Left hindlimb (tissue), 1 donor: Measurements from ENCODE around the gene KPNA1.
"Not testable (repeated sequence)": the region's sequence is repeated elsewhere in the genome, so short reads cannot be mapped to it uniquely, and the experiment has no call there.

Experiments used
- DNase-seq: peaks from one replicate; pipeline ENCODE4 v3.0.0-alpha.2; 2018

Gene KPNA1

DNA sequence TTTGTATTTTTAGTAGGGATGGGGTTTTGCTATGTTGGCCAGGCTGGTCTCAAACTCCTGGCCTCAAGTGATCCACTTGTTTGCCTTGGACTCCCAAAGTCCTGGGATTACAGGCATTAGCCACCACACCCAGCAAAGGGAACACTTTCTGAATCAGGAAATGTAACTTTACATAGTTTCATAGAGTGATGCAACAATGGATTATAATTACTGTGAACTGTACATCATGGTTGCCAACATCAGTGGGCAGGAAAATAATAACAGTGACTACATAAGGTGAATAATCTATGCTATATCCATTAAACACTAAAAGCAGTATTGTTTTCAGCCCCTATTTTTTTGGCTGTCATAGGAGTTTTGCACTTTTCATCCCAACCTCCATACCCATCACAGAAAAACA, 5.0 kb upstream of the KPNA1 start:
- no peak for DNase-seq

DNA sequence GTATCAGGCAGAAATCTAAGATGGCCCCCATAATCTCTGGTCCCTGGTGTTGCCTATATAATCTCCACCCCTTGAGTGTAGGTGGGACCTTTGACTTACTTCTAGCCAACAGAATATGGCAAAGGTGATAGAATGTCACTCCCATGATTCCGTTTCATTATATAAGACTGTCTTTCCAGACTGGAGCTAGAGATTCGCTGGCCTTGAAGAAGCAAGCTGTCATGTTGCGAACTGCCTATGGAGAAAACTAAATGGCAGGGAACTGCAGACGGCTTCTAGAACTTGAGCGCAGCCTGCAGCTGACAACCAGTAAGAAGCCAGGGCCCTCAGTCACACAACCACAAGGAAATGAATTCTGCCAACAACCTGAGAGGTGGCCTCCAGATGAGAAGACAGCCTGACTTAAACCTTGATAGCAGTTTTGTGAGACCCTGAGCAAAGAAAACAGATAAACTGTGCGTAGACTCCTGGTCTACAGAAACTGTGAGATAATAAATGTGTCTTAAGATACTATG, 2.2 kb upstream of the KPNA1 start:
- no peak for DNase-seq

DNA sequence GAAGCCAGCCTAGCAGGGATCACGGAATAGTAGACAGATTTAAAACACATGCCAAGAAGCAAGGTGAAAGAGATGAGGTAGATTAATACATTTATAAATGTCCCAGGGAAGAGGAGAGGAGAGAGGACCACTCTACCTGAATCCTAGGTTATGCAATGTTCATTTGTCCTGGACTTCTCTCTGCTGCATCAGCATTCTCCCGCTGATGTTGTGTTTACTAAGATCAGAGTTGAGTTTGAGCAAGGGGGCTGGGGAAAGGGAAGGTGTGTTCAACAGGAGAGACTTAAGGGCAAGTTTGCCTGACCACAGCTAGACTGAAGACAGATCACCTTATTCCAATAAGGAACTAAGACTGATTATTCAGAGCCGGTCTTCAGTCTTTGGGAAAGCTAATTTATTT, 1.1 kb upstream of the KPNA1 start:
- no peak for DNase-seq

DNA sequence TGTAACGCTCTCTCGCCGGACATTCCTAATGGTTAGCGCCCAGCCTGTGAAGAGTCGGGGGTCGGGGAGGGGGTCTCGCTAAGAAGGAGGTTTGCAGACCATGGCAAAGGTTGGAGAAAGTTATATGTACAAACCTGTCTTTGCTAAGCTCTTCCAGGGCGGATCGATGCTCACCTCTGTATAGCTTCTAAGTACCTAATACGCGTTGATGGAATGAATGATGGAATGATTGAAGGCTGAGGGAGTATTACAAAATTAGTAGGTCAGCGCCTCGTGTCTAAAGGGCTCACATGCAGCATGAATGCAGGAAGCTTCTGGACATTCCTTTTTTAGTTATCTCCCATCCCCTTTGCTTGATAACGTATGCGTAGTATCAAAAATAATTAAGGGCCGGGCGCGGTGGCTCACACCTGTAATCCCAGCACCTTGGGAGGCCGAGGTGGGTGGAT, 305 bp upstream of the KPNA1 start:
- no peak for DNase-seq

DNA sequence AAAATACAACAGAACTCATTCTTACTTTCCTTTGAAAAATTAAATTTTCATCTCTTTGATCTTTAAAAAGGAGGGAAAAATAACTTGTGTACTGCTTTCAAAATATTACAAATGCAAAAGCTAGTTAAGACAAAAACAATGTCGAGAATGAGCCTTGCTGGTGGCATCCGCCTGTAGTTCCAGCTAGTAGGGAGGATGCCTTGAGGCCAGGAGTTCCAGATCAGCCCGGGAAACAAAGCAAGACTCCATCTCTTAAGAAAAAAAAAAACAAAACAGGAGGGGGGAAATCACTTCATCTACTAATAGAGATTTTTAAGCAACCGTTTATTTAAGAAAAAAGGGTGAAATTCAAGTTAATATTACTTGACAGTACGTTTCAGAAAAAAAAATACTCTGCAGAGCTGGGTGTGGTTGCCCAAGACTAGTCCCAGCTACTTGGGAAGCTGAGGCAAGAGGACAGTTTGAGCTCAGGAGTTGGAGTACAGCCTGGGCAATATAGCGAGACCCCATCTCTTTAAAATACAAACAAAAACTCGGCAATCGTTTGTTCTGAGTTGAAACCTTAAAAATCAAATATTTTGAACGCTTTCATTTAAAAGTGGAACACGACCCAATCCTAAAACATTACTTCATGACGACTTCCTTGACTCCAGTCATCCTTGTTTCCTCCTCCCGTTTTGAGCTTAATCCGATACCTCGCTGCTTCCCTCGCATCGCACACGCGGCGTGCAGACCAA, 1.2 kb downstream of the KPNA1 start:
- DNase-seq: no peak

DNA sequence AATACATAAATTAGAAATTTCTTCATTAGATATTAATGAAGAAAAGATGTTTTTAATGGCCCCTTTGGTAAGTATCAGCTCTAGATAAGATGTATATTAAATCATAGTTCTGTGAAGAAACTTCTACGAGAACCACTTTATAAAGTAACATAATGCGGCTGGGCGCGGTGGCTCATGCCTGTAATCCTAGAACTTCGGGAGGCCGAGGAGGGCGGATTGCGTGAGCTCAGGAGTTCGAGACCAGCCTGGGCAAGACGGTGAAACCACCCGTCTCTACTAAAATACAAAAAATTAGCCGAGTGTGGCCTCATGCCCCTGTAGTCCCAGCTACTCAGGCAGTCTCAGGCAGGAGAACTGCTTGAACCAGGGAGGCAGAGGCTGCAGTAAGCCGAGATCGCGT, 2.5 kb downstream of the KPNA1 start:
- DNase-seq: no peak

DNA sequence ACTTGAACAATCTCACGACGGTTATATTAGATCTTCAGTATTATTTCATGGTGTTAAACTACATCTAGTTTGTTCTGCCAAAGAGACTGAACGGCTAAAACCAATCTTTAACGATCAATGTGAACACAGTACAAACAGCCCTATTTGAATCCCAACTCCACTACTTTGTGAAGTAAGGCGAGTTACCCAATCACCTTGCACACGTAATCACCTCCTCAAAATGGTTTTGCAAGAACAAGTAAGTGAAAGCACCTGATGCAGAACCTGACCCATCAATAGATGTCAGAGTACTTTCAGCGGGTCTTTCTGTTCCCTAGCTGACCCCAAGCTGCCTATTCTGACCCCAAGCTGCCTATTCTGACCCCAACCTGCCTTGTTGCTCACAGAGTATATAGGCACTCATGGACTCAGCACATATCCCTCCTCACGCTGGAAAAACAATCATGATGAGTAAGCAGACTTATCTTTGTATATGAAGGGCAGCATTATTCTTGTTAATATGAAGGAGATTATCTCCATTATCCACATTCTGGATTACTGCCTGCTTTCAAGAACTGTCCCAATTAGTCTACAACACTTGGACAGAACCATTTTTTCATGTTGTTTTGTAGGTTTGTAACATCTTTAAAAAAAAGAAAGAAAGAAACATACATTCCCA, 3.7 kb downstream of the KPNA1 start:
- no peak for DNase-seq

DNA sequence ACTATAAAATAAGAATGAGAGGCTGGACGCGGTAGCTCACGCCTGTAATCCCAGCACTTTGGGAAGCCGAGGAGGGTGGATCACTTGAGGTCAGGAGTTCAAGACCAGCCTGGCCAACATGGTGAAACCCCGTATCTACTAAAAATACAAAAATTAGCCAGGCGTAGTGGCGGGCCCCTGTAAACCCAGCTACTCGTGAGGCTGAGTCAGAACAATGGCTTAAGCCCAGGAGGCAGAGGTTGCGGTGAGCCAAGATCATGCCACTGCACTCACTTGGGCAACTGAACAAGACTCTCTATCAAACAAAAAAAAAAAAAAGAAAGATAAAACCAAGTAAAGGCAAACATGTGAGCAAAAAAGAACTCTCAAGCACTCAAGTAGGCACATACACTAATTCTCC, 5.8 kb downstream of the KPNA1 start:
- not testable (repeated sequence) for DNase-seq

DNA sequence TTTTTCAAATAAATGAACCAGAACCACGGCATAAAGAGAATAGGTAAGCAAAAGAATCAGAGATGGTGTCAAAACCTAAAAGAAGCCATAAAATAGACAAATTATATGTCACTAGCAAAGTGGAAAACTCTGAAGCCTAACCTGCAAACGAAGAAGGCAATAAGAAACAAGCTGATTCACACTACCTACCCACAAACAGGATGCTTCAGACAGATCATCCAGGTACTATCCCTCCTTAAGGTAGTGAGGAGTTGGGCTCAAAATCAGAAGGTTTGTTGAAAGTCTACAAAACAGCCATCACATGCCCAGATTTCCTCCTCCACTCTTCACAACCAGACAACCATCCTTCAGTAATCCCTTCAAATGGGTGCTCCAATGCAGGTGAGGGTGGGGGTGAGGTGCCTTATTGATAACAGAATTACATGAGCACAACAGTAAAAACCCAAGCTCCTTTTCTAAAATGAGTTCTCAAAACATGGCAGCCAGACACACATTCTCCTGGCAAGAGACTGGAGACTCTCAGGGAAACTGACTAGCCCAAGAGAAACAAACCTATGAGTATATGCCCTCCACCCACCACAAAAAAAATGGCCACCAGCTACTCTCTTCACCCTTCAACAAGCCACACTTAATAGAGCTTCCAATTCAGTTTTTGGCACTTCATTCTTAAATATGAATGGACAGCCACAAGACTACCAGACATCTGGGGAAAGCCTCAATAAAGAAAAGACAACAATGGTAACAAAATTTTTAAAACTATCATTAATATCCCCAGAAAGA, 6.4 kb downstream of the KPNA1 start:
- DNase-seq: no peak

DNA sequence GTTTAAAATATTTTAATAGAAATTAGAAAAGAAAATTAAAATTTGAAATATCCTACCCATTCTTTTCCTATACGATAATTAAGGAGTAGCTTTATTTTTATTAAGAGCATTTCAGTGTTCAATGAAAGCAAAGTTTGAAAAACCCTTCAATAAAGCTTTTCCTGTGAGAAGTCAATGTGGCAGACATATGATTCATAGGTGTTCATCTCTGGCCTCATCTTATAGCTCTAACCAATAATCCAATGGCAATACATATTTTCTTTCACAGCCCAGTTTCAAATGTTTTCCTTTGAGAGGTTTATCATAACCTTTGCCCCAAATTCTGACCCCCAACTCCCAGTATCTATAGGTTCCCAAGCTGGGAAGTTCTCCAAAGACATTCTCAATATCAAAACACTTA, 8.3 kb downstream of the KPNA1 start:
- DNase-seq: no peak

DNA sequence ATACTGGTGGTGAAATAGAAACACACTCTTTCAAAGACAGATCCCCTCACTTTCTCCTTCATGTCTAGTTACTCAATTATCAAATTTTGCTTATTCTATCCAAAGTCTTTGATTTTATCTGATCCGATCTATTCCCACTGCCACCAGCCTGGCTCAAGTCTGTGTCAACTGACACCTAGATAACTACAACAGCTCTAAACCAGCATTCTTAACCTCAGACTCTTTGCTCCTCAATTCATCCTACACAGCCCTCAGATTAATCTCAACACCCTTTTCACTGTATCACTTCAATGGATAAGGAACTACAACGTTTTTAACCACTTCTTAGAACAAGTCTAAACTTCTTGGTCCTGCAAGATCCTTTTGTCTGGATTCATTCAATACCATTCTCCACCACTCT, 9.1 kb downstream of the KPNA1 start:
- no peak for DNase-seq

DNA sequence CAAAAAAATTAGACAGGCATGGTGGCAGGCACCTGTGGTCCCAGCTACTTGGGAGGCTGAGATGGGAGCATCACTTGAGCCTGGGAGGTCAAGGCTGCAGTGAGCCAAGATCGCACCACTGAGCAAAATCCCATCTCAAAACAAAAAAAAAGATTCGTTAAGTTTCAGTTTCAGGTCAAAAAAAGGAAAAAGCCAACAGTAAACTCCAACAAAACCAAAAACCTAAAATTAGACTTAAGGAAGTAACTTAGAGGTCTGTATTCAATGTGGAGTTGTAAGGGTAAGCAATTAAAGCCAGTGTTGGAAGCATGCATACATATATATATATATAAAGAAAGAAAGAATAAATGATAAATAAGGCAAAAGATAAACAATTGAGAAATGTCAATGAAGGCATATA, 11.8 kb downstream of the KPNA1 start:
- no peak for DNase-seq

DNA sequence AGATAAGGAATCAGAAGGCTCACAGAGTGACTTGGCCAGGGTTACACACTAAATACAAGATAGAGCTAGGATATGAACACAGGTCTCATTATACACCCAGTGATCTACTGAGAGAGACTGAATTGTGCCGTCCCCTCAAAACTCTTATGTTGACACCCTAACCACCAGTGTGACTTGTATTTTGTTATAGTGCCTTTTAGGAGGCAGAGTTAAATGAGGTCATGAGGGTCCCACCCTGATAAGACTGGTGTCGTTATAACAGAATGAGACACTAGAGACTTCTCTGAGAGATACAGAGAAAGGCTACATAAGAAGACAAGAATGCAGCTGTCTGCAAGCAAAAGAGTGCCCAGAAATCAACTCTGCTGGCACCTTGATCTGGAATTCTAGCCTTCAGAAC, 12.6 kb downstream of the KPNA1 start:
- DNase-seq: no peak

DNA sequence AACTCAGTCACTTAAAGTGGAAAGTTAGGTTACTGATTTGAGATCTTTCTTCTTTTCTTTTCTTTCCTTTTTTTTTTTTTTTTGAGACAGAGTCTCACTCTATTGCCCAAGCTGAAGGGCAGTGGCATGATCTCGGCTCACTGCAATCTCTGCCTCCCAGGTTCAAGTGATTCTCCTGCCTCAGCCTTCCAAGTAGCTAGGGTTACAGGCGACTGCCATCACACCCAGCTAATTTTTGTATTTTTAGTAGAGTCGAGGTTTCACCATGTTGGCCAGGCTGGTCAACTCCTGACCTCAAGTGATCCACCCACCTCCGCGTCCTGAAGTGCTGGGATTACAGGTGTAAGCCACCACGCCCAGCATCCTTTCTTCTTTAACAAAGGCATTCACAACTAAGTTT, 13.8 kb downstream of the KPNA1 start:
- not testable (repeated sequence) for DNase-seq

DNA sequence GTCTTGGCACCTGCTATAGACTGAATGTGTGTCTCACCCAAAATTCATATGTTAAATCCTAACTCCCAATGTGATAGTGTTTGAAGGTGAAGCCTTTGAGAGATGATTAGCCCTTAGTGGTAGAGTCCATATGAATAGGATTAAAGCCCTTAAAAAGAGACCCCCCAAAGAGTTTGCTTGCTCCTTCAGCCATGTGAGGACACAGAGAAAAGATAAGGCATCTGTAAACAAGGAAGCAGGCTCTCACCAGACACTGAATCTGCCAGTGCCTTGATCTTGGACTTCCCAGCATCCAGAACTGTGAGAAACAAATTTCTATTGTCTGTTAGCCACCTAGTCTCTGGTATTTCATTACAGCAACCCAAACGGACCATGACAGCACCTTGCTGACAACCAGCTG, 16.6 kb downstream of the KPNA1 start:
- no peak for DNase-seq

DNA sequence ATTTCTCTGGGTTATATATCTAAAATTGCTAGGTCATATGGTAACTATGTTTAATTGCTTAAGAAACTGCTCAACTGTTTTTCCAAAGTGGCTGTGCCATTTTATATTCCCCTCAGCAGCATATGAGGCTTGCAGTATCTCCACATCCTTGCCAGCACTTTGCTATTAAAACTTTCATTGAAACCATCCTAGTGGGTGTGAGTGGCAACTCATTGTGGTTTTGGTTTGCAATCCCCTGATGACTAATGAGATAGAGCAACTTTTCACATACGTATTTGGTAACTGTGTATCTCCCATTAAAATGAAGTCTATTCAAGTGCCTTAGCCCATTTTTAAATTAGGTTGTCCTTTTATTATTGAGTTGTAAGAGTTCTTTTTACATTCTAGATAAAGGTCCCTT, 17.3 kb downstream of the KPNA1 start:
- no peak for DNase-seq

DNA sequence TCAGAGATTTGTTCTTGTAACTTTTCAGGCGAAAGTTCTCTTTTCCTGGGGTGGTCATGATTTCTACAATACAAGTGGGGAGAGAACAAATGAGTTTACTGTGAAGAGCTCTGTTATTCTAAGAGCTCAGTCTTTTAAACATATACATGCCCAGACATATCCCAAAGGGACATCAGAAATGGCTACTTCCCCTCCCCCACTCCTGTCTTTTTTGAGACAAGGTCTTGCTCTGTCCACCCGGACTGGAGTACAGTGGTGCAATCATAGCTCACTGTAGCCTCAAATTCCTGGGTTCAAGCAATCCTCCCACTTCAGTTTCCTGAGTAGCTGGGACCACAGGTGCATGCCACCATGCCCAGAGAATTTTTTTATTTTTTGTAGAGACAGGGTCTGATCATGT, 18.2 kb downstream of the KPNA1 start:
- DNase-seq: no peak

DNA sequence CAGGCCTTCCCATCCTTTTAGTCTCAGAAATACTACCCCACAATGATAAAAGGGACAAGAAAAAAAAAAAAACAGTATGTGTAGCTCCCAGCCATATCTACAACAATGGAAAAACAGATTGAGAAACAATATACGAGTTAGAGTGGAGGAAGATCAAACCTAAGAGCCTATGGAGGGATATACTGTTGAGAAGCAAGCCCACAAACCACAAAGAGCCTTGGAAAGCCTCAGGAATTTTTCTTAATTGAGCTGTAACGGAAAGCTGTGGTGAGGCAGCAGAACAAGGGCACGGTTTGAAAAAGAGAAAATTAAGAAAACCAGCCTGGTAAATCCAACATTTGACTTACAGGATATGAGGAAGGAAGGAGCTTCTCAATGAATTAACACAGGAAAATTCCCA, 21.4 kb downstream of the KPNA1 start:
- DNase-seq: no peak

DNA sequence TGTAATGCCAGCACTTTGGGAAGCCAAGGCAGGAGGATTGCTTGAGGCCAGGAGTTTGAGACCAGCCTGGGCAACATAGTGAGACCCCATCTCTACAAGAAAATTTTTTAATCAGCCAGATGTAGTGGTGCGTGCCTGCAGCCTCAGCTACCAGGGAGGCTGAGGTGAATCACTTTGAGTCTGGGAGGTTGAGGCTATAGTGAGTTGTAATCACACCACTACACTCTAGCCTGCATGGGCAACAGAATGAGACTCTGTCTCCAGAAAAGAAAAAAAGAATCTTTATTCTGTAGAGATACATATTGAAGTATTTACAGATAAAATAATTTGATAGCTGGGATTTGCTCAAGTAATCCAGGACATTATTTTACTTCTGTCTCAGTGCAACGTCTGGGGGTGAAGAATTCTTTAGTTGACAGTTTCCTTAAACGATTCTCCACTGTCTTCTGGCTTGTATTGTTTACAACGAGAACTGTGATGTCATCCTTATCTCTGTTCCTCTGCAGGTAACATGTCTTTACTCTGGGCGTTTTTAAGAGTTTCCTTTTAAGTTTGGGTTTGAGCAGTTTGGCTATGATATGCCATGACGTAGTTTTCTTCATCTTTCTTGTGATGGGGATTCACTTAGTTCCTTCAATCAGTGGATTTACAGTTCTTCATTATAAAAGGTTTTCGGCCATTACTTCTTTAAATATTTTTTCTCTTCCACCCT, 26.3 kb downstream of the KPNA1 start:
- no peak for DNase-seq

DNA sequence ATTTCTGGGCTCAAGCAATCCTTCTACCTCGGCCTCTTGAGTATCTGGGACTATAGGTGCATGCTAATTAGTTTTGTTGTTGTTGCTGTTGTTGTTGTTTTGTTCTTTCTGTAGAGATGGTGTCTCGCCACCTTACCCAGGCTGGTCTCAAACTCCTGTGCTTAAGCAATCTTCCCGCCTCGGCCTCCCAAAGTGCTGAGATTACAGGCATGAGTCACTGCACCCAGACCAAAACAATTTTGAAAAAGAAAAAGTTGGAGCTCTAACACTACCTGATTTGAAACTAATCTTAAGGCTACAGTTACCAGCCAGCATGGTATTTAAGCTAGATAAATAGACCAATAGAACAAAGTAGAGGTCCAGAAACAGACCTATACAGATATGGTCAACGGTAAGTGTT, 29.8 kb downstream of the KPNA1 start:
- no peak for DNase-seq

DNA sequence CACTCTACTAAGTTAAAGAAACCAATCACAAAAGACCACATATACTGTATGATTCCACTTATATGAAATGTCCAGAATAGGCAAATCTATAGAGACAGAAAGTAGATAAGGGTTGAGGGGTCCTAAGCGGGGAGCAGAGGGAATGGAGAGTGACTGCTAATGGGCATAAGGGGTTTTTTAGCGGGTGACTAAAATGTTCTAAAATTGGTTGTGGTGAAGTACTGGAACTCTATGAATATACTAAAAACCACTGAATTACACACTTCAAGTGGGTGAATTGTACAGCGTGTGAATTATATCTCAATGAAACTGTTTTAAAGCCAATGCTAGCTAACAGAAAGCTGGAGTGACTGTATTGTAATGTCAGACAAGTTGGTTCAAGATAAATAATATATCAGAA, 33.3 kb downstream of the KPNA1 start:
- no peak for DNase-seq

DNA sequence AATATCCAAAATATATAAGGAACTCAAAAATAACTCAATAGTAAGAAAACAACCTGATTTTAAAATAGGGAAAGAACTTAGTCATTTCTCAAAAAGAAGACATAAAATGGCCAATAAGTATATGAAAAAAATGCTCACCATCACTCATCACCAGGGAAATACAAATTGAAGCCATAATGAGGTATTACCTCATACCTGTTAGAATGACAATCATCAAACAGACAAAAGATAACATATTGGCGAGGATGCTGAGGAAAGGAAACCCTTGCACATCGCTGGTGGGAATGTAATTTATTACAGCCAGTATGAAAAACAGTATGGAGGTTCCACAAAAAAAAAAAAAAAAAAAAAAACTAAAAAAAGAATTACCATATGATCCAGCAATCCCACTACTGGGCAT, 38.2 kb downstream of the KPNA1 start:
- no peak for DNase-seq

DNA sequence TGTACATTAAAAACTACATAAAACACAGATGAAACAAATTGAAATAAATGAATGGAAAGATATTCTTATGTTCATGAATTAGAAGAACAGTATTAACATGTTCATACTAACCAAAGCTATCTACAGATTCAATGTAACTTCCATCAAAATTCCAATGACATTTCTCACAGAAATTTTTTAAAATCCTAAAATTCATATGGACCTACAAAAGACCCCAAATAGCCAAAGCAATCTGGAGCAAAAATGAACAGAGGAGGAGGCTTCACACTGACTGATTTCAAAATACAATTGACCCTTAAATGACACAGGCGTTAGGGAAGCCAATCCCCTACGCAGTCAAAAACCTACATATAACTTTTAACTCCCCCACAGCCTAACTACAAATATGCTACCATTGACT, 39.4 kb downstream of the KPNA1 start:
- DNase-seq: no peak
